ENCODE data around the gene NEO1. TPM values are rescaled to one million over a fixed set of nuclear protein-coding genes. Genes with fewer than 3 reads are reported as not detected.

NEO1 gene
- total RNA-seq, 4 donors from 2014 or later: 11.5 to 80.3 (median 36.1) TPM

DNA sequence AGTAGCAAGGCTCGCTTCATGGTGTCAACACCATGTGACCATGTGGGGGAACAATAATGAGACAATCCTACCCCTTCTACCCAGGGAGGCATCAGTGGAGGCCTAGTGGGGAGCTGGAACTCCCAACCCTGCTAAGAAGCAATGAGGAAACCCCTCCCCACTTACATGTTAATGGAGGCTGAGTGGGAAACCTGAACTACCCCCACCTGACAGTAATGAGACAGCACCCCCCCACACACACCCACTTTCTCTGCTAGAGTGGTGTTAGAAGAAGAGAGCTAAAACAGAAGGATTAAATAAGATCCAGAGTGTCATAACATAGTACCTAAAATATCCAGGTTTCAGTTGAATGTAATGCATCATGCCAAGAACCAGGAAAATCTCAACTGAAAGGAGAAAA, 78.6 kb downstream of the NEO1 start:
- Histone ChIP-seq H3K9me3 (no peaks in the 10 kb centered on the region), H3K36me3 (no peaks in the 10 kb centered on the region), H3K4me3 (no peak overlapping the region), H3K27ac (no peak overlapping the region), H3K4me1 (no peaks in the 10 kb centered on the region), H3K27me3 (no peaks in the 10 kb centered on the region)
- no peak for TF ChIP-seq POLR2A (IDR thresholded peaks at IDR 0.05)
- TF ChIP-seq, protein P1, sequence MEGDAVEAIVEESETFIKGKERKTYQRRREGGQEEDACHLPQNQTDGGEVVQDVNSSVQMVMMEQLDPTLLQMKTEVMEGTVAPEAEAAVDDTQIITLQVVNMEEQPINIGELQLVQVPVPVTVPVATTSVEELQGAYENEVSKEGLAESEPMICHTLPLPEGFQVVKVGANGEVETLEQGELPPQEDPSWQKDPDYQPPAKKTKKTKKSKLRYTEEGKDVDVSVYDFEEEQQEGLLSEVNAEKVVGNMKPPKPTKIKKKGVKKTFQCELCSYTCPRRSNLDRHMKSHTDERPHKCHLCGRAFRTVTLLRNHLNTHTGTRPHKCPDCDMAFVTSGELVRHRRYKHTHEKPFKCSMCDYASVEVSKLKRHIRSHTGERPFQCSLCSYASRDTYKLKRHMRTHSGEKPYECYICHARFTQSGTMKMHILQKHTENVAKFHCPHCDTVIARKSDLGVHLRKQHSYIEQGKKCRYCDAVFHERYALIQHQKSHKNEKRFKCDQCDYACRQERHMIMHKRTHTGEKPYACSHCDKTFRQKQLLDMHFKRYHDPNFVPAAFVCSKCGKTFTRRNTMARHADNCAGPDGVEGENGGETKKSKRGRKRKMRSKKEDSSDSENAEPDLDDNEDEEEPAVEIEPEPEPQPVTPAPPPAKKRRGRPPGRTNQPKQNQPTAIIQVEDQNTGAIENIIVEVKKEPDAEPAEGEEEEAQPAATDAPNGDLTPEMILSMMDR (IDR thresholded peaks at IDR 0.05): no peak
- no peak for DNase-seq
- intact Hi-C loops (cut with DNase I; ENCODE audit: low total_unique reads): no loop called here

- H3K4me1 ChIP-seq: no peaks in the 10 kb centered on the region
- no peak for DNase-seq
- H3K27me3 ChIP-seq: no peaks in the 10 kb centered on the region
- no peak overlapping the region for H3K4me3 ChIP-seq
- H3K27ac ChIP-seq: no peak overlapping the region
- no peaks in the 10 kb centered on the region for H3K36me3 ChIP-seq
- H3K9me3 ChIP-seq: no peaks in the 10 kb centered on the region
- TF ChIP-seq POLR2A (IDR thresholded peaks at IDR 0.05): no peak
- TF ChIP-seq, protein P1 (IDR thresholded peaks at IDR 0.05): no peak
- intact Hi-C loops (cut with DNase I; ENCODE audit: low total_unique reads): no loop called here
Measured at GRCh38 chr15:73134196-73134595, 81.9 kb downstream of the NEO1 start.

DNA sequence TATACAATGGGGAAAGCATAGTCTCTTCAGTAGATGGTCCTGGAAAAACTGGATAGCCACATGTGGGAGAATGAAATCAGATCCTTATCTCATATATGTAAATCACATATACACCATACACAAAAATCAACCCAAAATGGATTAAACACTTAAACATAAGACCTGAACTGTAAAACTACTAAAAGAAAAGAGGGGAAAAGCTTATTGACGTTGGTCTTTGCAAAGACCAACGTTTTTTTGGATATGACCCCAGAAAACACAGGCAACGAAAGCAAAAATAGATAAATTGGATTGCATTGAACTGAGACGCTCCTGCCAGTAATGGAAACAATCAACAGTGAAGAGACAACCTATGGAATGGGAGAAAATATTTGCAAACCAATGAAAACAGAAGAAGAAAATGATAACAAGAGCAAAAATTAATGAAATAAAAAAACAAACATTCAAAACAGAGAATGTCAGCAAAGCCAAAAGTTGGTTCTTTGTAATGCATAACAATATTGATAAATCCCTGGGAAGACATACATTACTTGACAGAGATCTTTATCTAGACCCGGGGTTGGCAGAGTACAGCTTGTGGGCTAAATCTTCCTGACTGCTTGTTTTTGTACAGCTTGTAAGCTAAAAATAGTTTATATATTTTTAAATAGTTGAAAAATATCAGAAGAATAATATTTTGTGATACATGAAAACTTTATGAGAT, 86.9 kb downstream of the NEO1 start:
- H3K9me3 ChIP-seq: no peaks in the 10 kb centered on the region
- intact Hi-C loops (cut with DNase I; ENCODE audit: low total_unique reads): no loop called here
- H3K36me3 ChIP-seq: no peaks in the 10 kb centered on the region
- no peak overlapping the region for H3K4me3 ChIP-seq
- no peaks in the 10 kb centered on the region for H3K27me3 ChIP-seq
- H3K27ac ChIP-seq: no peak overlapping the region
- no peaks in the 10 kb centered on the region for H3K4me1 ChIP-seq
- TF ChIP-seq, protein P1 (IDR thresholded peaks at IDR 0.05): no peak
- TF ChIP-seq POLR2A (IDR thresholded peaks at IDR 0.05): no peak
- no peak for DNase-seq

GRCh38 chr15:73139744-73140553, 87.7 kb downstream of the NEO1 start:
- H3K4me3 ChIP-seq: no peak overlapping the region
- intact Hi-C loops (cut with DNase I; ENCODE audit: low total_unique reads): no loop called here
- DNase-seq: no peak
- H3K27me3 ChIP-seq: no peaks in the 10 kb centered on the region
- H3K9me3 ChIP-seq: no peaks in the 10 kb centered on the region
- no peak overlapping the region for H3K27ac ChIP-seq
- no peaks in the 10 kb centered on the region for H3K4me1 ChIP-seq
- TF ChIP-seq, protein P1 (IDR thresholded peaks at IDR 0.05): no peak
- TF ChIP-seq POLR2A (IDR thresholded peaks at IDR 0.05): no peak
- H3K36me3 ChIP-seq: no peaks in the 10 kb centered on the region

DNA sequence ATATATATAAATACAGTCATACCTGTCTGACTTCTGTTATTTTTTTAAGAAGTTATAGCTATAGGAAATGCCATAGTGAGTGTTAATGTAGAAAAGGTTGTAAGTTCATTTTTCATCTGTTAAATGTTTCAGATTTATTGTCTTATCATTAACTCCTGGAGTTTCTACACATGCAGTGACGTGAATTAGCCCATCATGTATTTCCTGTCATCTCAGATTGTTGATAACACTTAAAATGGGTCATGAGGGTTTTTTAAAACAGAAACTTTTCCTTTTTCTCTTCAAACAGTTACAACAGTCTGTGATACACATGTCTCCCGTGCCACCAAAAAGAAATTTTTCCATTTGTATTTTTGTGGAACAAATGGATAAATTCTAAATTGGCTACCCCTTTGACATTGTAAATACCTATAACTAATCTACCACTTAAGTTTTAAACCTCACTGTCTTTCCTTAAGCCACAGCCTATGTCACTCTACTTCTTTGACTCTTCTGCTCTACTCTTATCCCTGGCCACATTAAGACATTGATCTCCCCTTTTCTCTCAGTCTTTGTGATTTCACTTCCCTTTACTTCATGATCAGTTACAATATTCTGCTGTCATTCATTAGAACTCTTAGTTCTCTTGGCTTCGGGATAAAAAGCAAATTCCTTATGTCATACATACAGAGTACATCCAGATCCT, 89.1 kb downstream of the NEO1 start:
- Histone ChIP-seq H3K27me3 (no peaks in the 10 kb centered on the region), H3K36me3 (no peaks in the 10 kb centered on the region), H3K4me3 (no peak overlapping the region), H3K4me1 (no peaks in the 10 kb centered on the region), H3K27ac (no peak overlapping the region), H3K9me3 (no peaks in the 10 kb centered on the region)
- DNase-seq: no peak
- intact Hi-C loops (cut with DNase I; ENCODE audit: low total_unique reads): no loop called here
- no peak for TF ChIP-seq POLR2A (IDR thresholded peaks at IDR 0.05)

Data from uterus (tissue), 4 donors.